ENCODE measurements around the gene ZFAND6. TPM values are rescaled to one million over a fixed set of nuclear protein-coding genes. Genes with fewer than 3 reads are reported as not detected.

The ZFAND6 gene
- total and polyA plus RNA-seq, 10 of the 15 experiments (the other 5 are each of a cell fraction or from before 2014, with no cell fraction given): 78.9 to 179 (median 135) TPM

- TF ChIP-seq IKZF2 (IDR thresholded peaks at IDR 0.05) (peak; percentile 44 to 66; a peak in 2 of 4 replicates), ASH2L (IDR thresholded peaks at IDR 0.05; ENCODE audit: borderline replicate concordance, low read depth) (0 out of 2 replicates have a peak, but pooled peaks have one; percentile 69), IKZF1 (conservative IDR thresholded peaks at IDR 0.05) (peak; percentile 60; the same call in 1 of the 2 replicates), TBL1XR1 (IDR thresholded peaks at IDR 0.05; ENCODE audit: low read depth, low read length) (0 out of 2 replicates have a peak, but pooled peaks have one; percentile 53), NR2F1 (conservative IDR thresholded peaks at IDR 0.05) (peak; percentile 69), GATAD2B (conservative IDR thresholded peaks at IDR 0.05; ENCODE audit: low read depth) (0 out of 2 replicates have a peak, but pooled peaks have one; percentile 28), BCL11A (IDR thresholded peaks at IDR 0.05; ENCODE audit: low read depth, low read length) (peak; percentile 57; the same call in 1 of the 2 replicates), FOXM1 (IDR thresholded peaks at IDR 0.05; ENCODE audit: low read depth, low read length) (0 out of 2 replicates have a peak, but pooled peaks have one; percentile 25), ZNF217 (IDR thresholded peaks at IDR 0.05) (0 out of 2 replicates have a peak, but pooled peaks have one; percentile 58), IRF4 (IDR thresholded peaks at IDR 0.05; ENCODE audit: low read depth, low read length) (peak; percentile 86), CREM (IDR thresholded peaks at IDR 0.05; ENCODE audit: low read depth) (peak; percentile 43; the same call in 1 of the 2 replicates), YY1 (IDR thresholded peaks at IDR 0.05; ENCODE audit: low read depth, low read length) (peak; percentile 41; the same call in 1 of the 2 replicates), CUX1 (IDR thresholded peaks at IDR 0.05; ENCODE audit: insufficient replicate concordance, low read depth, low read length) (peak; percentile 23), SKIL (IDR thresholded peaks at IDR 0.05; ENCODE audit: low read depth, poor library complexity, severe bottlenecking) (peak; percentile 24), EP300 (IDR thresholded peaks at IDR 0.05; ENCODE audit: borderline replicate concordance in 1 of 2, control insufficient read depth in 1 of 2, low read depth in 2 of 2, low read length in 2 of 2) (peak in 1 of 2 experiments; percentile 56; a peak in 1 of 4 replicates), MAX (IDR thresholded peaks at IDR 0.05; ENCODE audit: low read depth, low read length) (peak; percentile 21; the same call in 1 of the 2 replicates), RCOR1 (conservative IDR thresholded peaks at IDR 0.05; ENCODE audit: low read depth, low read length) (0 out of 2 replicates have a peak, but pooled peaks have one; percentile 65), BHLHE40 (IDR thresholded peaks at IDR 0.05; ENCODE audit: borderline replicate concordance in 1 of 2, low read depth in 2 of 2, low read length in 1 of 2) (peak; percentile 26 to 34; a peak in 2 of 4 replicates)
These were observed 40.2 kb downstream of the ZFAND6 start (continued) for GRCh38 chr15:80099662-80100061.

All from GM12878 (cell line).